A673 (cell line): Measurements from ENCODE around the gene SH2D4B. TPM values are rescaled to one million over a fixed set of nuclear protein-coding genes. Genes with fewer than 3 reads are reported as not detected.

ENCODE experiments used
- BruUV-seq: library from RNA; stranded (reverse); fragments of 400-500 nt; replicated peaks from 2 replicates; lab custom pipeline; 2021; lab: Mats Ljungman, UMichigan
- CTCF ChIA-PET: fragments of 300-600 bp; sonication (Branson Sonifier 250); formaldehyde crosslinking; loops from one replicate; lab custom pipeline; 2022; ENCODE audit warnings: antibody characterized with exemption; lab: Charles Lee
- POLR2A ChIA-PET: fragments of 300-600 bp; sonication (Branson Sonifier 250); formaldehyde crosslinking; loops from one replicate; lab custom pipeline; 2022; ENCODE audit warnings: antibody characterized with exemption; ENCODE audit not compliant: low non-redundant PET; lab: Charles Lee
- DNase-seq: peaks from one replicate; pipeline ENCODE4 v3.0.0-alpha.2; 2015; ENCODE audit warnings: low spot score
- H3K27ac ChIP-seq: fragments of 200-600 bp; sonication (generic); 2 replicates; pipeline ENCODE4 v1.5.1; 2016; ENCODE audit warnings: mixed run types, low read depth, mild to moderate bottlenecking, mixed read lengths, antibody characterized with exemption, low read length; ENCODE audit not compliant: poor library complexity, severe bottlenecking
- H3K27me3 ChIP-seq: fragments of 200-600 bp; sonication (generic); replicated peaks from 2 replicates; pipeline ENCODE4 v1.6.1; 2017; ENCODE audit warnings: mixed run types, low read depth, mild to moderate bottlenecking, mixed read lengths, antibody characterized with exemption, low read length; ENCODE audit not compliant: insufficient read depth, poor library complexity
- H3K36me3 ChIP-seq: fragments of 200-600 bp; sonication (generic); 2 replicates; pipeline ENCODE4 v1.6.1; 2016; ENCODE audit warnings: mixed run types, mild to moderate bottlenecking, mixed read lengths, antibody characterized with exemption, low read length; ENCODE audit not compliant: insufficient read depth, poor library complexity, severe bottlenecking
- H3K4me1 ChIP-seq: fragments of 200-600 bp; sonication (generic); 2 replicates; pipeline ENCODE4 v1.6.1; 2017; ENCODE audit warnings: mixed run types, mild to moderate bottlenecking, mixed read lengths, antibody characterized with exemption, low read length; ENCODE audit not compliant: insufficient read depth, poor library complexity, severe bottlenecking
- H3K4me3 ChIP-seq: fragments of 200-600 bp; sonication (generic); 2 replicates; pipeline ENCODE4 v1.5.1; 2016; ENCODE audit warnings: low read depth, mixed run types, mild to moderate bottlenecking, mixed read lengths, low read length; ENCODE audit not compliant: poor library complexity, severe bottlenecking
- H3K9me3 ChIP-seq: fragments of 200-600 bp; sonication (generic); 2 replicates; pipeline ENCODE4 v1.6.1; 2016; ENCODE audit warnings: mixed run types, low read depth, mild to moderate bottlenecking, mixed read lengths, antibody characterized with exemption, low read length; ENCODE audit not compliant: poor library complexity, severe bottlenecking
- CTCF ChIP-seq: fragments of 300-800, 200-600 bp; sonication (generic); conservative IDR thresholded peaks from 2 replicates; pipeline ENCODE4 v1.5.1; 2017; ENCODE audit warnings: low read depth, mild to moderate bottlenecking, antibody characterized with exemption, low read length, moderate library complexity, mixed read lengths
- EZH2 ChIP-seq: fragments of 200-600 bp; sonication (generic); IDR thresholded peaks from 2 replicates; pipeline ENCODE4 v1.6.1; 2017; ENCODE audit warnings: borderline replicate concordance, low read depth, mild to moderate bottlenecking, mixed read lengths, antibody characterized with exemption, low read length; ENCODE audit not compliant: poor library complexity, severe bottlenecking
- intact Hi-C: fragments of 100-400 bp; cut with micrococcal nuclease; formaldehyde crosslinking; loops from one replicate; pipeline ENCODE4 v1.10.0; 2022; ENCODE audit not compliant: unreplicated experiment
- total RNA-seq: library from RNA; stranded (reverse); gene quantifications from 2 replicates; pipeline ENCODE4 v1.2.3, GENCODE V29; 2021

SH2D4B gene
- total RNA-seq, 1 experiment from 2014 or later, result 0.19 TPM

GRCh38 chr10:80588546-80588945, 50.8 kb downstream of the SH2D4B start:
- intact Hi-C loops, result no loop called here

GRCh38 chr10:80589726-80590373, 52.1 kb downstream of the SH2D4B start:
- BruUV-seq, result no TSS peak
- Histone ChIP-seq H3K27me3 (no peaks in the 10 kb centered on the region), H3K4me3 (no peak overlapping the region), H3K36me3 (no peaks in the 10 kb centered on the region), H3K4me1 (no peaks in the 10 kb centered on the region), H3K27ac (no peak overlapping the region), H3K9me3 (no peaks in the 10 kb centered on the region)
- CTCF ChIA-PET, result no interaction called here
- intact Hi-C loops, result no loop called here
- TF ChIP-seq CTCF (no peak), EZH2 (no peak)
- no peak for DNase-seq
- POLR2A ChIA-PET, result no interaction called here

More at GRCh38 chr10:80588546-80588945, 50.8 kb downstream of the SH2D4B start:
- Histone ChIP-seq H3K4me3 (no peak overlapping the region), H3K9me3 (no peaks in the 10 kb centered on the region), H3K36me3 (no peaks in the 10 kb centered on the region), H3K27me3 (no peaks in the 10 kb centered on the region), H3K27ac (no peak overlapping the region), H3K4me1 (no peaks in the 10 kb centered on the region)
- no TSS peak for BruUV-seq
- ChIA-PET CTCF (no interaction called here), POLR2A (no interaction called here)
- DNase-seq, result no peak
- TF ChIP-seq CTCF (no peak), EZH2 (no peak)

GRCh38 chr10:80590585-80591125, 53.0 kb downstream of the SH2D4B start:
- H3K9me3 ChIP-seq, result no peaks in the 10 kb centered on the region
- no peaks in the 10 kb centered on the region for H3K36me3 ChIP-seq
- H3K4me3 ChIP-seq, result no peak overlapping the region
- TF ChIP-seq EZH2 (no peak), CTCF (no peak)
- POLR2A ChIA-PET, result no interaction called here
- DNase-seq, result no peak
- CTCF ChIA-PET, result no interaction called here
- H3K27me3 ChIP-seq, result no peaks in the 10 kb centered on the region
- no peaks in the 10 kb centered on the region for H3K4me1 ChIP-seq
- intact Hi-C loops, result no loop called here
- BruUV-seq, result no TSS peak
- H3K27ac ChIP-seq, result no peak overlapping the region
